GM20431 (cell line): ENCODE measurements around the gene AP3B1.

Experiments used
- in situ Hi-C: fragments of 300-500 bp; cut with MseI, MboI; formaldehyde crosslinking; loops from one replicate; pipeline ENCODE4 v1.15.0; 2020; ENCODE audit warnings: low sequenced_read_pairs; ENCODE audit not compliant: unreplicated experiment

AP3B1 gene

DNA sequence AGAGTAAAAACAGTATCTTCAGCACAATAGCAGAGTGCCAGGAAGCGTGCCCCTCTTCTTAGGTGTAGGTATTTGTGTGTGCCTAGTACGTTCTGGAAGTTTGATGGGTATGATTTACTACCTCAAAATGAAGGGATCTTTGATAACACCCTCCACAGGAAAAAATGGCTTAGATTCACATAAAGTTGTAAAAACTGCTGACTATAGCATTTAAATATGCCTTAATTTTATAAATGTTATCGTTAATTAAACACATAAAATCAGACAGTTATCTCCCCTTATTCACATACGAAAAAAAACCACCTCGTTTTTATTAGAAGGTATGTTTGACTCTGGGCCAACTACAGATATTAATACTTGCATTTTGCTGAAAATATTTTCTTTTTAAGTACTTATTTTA is 274.8 kb downstream of the AP3B1 start:
- in situ Hi-C loops = no loop called here

DNA sequence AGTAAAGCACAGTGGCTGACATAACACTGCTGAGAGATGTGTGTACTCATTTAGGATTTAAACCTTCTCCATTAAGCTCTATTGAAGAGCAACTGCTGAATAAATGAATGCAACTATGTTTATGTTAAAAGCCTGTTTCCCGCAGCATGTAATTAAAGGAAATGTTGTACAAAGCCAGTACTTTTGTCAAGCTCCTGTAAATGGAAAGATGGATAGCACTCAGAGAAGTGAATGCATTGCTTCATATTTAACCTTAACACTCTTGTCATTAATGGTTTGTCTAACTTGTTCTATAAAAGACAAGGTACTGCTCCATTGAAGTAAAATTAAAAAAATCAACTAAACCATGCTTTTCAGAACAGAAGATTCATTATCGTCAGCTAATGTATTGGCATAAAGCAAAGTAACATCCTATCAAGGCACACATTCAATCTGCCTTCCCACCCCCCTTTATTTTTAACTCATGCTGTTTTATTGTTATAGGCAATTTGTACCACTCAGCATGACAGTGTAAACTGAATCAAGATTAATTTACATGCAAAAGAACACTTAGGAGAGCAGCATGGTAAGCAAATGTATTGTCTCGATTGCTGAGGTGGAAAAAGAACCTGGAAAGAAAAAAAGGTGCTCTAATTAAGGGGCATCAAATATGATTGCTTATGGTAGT is 277.5 kb downstream of the AP3B1 start:
- in situ Hi-C loops = no loop called here

DNA sequence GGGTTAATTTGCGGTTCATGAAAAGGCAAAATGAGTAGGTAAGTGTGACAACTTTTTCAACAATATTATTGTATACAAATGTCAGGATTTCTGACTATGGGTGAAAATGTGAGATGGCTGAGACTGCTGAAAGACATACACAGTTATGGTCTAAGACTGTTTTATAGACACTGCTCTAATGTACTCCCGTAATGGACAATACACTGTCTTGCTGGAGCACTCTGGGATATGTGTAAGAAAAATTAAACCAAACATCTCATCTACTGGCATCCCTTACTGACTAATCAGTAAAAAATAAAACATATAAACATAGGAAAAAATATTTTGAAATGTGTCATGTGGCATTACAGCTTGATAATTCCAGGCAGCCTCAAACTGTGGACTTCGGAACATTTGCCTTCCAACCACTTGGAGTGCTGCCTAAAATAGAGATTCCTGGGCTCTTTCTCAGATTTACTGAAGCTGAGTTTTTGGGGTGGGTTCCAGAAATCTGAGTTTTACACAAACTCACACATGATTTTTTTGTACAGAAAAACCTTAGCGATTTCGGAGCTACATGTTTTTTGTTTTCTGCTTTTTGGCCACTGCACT is 284.5 kb downstream of the AP3B1 start:
- in situ Hi-C loops = no loop called here

DNA sequence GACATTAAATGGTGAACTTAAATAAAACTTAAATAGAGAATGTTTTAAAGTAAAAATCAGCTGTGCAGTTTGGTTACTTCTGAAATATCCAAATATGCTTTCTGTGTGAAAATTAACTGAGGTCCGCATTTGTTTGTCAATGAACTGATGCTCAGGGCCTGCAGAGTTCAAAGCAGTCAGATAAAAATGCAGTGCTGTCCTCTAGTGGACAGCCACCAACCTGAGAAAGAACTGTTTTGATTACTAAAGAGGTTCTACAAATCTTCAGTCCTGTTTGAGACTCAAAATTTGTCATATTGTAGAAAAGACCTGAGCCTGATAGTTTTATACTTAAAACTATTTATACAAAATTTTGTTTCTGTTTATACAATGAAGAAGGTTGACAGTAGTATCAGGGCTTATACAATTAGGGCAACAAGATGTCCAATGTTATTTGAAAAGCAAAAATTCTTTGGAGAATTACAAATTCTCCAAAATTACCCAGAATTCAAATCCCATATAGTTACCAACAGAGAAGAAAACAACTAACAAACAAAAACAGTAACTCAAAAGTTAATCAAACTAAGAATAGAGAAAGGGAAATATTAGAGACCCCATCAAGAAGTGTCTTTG is 286.0 kb downstream of the AP3B1 start:
- in situ Hi-C loops = no loop called here

DNA sequence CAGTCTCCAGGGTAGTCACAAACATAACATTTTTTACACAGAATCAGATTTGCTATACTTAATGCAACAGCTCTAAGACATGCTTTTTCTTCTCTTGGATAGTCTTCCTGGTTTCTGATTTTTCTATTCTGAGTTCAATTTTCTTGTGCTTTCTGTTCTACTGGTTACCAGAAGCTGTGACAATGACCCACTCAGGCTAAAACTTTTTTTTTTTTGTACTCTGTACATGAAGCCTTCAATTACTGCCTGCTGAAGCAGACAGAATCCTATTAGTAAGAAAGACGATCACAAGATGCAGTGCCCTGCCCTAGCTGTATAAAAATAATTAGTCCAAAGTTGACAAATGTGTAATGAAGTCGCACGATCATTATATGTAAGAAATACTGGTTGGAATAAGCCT is 287.3 kb downstream of the AP3B1 start:
- in situ Hi-C loops = no loop called here

DNA sequence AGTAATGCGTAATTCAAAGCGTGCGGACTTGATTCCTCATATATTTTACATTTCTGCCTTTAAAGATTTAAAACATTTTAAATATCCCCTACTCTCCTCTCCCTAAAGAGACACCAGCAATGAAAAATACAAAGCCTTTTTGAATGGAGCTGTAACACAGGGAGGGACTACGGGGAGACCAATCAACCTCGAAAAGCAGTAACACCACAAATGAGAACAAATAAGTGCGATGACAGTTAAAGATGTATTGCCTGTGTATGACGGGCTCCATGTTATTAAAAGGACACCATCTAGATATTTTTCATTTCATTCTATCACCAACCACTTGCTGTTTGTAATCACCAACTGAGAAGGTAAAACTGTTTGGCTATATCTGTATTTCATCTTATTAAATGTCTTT is 288.0 kb downstream of the AP3B1 start:
- in situ Hi-C loops = no loop called here

DNA sequence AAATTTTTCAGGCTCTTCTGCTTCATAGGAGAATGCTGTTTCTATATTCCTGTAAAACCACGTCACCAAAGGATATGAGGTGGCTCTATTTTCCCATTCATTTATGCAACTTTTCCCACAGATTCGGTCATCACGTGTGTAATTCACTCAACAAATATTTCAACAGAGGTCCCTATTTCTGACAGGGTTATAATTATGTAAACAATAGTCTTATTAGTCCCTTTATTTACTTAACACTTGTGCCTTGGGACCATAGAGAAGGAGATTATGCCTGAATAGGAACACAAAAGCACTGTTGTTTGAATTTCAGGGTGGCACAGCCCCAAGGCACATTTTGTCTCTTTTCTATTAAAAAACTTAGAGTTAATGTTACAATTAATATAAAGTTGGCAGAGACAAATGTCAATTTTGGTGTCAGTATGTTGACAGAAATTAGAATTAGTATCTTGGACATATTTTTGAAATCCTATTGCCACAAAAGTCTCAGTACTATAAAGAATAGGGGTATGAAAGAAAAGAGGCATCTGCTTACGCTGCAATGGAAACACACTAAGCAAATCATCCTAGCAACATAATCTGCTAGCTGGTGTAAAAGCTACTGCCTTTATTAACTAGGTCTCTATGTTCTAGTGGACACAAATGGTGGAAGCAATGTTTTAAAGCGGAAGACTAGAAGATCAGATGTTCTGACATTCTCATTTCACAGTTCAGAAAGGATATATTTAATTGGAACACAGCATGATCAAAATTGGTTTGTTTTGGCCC is 289.3 kb downstream of the AP3B1 start:
- in situ Hi-C loops = no loop called here

DNA sequence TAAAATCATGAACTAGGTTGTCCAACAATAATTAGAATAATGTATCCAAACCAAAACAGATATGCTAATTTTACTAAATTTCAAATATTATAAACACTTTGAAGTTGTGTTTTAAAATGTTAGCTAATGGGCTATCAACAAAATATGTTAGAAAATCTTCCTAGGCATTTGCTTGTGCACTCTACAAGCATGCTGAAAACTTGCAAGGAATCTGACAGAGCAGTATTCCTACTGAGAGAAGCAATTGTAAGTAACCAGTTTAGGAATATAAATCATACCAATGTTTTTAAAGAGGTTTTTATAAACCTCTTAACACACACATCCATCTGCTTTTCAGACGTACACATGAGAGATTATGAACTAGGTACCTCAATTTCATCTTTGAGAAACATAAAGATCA is 289.9 kb downstream of the AP3B1 start:
- in situ Hi-C loops = no loop called here

DNA sequence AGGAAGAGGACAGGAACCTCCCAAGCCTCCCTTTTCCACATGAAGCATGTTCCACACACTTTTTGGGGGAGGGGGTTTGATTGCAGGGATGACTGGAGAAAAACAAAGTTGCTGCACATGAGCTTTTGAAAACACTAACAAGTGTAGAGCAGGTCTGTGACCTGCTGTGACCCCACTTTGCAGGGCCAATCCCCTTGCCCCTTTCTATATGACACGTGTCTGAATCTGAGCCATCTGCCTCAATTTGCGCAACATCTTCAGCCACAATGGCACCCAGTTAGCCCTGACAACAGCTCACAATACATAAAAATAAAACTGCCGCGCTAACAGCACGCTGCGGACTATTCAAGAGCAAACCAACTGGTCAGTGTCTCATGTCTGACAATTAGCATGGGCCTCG is 290.6 kb downstream of the AP3B1 start:
- in situ Hi-C loops = no loop called here

DNA sequence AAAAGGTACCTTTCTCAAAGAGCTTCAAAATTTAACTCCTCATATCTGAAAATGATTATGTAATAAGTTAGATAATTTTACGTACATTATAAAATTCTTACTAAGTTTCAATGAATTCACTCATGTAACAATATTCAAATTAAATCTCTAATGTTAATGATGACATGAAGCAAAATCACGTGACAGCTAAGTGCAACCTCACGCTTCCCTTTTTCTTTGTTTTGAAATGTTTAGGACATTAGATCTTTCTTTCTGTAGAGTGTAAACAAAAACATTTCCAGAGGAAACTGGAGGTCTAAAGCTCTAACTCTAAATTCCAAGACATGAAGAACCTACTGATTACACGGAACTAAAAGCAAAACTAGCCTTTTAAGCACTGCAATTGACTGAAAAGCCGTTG is 291.0 kb downstream of the AP3B1 start:
- in situ Hi-C loops = no loop called here

DNA sequence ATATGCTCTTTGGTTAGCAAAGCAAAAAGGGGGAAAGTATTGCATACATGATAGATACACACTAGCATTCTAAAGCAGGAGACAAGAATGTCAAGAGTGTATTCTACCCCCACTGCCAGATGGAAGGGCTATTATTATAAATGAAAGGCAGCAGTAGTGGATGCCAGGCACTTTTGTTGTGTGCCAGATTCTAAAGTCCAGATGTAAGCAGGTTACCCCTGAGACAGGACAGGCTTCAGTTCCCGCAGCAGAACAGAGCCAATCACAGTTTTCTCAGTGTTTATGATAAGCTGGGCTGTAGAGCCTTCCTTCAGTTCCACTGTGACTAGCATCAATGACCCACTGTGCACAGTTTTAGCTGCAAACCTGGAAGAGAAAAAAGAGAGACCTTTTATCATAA is 291.8 kb downstream of the AP3B1 start:
- in situ Hi-C loops = no loop called here

DNA sequence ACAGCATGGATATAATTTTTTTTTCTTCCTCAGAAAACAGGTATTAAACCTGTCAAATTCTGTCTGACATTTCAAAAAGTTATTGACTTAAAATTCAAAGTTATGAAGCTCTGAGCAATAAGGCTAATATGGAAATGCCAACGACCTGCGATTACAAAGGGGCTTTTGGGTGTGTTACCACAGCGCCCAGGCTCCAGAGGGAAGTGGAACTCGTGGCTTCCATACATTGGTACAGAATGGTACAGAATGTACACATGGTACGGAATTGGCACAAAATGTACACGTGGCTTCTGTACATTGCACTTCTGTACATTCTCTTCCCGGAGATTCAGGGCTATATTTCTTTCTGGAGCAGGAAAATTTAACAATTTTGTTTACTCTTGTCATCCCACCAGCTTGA is 293.3 kb downstream of the AP3B1 start:
- in situ Hi-C loops = no loop called here

DNA sequence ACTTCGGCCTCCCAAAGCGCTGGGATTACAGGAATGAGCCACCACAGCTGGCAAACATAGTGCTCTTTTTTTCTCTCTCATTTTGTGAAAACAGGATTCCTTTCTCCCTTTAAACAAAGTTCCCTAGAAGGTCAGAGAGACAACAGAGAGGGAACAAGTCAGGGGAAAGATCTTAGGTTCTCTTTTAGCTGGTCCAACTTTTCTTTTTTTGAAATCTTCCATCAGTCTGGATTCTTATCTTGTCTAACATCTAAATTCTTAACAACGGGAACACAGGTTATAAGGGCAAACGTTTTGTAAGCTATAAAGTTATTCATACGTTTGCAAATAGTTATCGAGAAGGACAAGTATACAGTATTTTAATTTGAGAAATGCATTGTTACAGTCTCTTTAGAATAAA is 294.3 kb downstream of the AP3B1 start:
- in situ Hi-C loops = no loop called here

DNA sequence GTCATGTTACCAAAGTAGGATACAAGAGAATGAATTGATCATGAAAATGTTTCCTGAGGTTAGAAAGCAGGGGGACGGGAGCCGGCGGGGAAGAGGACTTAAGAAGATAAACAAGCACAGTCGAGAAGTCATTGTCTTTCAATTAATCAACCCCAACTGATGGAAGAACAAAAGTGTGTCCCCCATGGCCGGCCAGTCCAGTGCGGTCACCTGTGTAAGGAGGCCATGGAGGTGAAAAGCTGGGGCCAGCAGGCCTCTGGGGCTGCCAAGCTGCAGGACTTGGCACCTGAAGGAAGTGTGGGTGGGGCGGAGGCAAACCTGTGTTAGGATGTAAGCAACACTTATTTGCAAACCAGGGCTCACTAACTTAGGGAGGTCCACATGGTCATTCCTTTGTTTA is 295.1 kb downstream of the AP3B1 start:
- in situ Hi-C loops = no loop called here

DNA sequence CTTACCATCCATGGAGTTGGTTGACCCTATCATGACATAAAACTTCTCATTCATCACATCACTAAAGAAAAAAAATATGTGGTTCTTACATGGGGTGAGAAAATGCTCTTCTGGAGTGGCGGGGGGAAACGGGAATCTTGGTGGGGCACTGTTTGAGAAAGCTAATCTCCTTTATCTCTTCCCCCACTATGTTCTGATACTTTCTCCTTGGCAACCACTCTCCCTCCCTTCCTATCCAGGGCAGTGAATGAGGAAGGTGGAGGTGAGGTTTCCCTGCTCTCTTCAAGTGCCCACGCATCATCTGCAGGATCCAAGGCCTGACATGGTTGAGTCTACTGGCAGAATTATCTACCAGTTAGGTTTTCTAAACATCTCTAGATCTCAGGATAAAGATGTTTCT is 297.6 kb downstream of the AP3B1 start:
- in situ Hi-C loops = no loop called here

DNA sequence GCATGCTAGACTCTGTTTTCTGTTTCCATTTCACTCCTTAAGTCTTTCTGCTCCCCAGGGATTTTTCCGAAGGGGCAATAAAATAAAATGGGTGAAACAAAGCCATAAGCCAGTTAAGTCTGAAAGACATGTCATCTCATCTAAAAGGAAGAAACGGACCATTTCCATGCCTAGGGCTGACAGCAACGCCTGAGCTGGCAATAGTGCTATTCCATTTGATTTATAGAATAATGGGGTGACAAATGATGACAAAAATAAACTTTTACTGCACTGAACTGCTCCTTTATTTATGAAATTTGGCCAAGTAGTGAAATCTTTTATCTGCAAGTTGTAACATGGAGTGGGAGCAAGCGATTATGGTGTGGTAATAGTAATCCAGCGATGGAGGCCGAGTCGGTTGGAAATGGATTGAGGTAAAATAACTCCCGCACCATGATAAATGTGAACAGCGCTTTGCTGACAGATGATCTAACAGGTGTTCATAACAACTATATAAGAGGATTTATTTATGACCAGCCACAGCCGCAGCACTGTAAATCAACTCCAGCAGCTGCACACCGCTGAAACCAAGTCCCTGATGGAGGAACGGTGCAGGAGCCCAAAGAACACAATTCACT is 298.6 kb downstream of the AP3B1 start:
- in situ Hi-C loops = no loop called here

DNA sequence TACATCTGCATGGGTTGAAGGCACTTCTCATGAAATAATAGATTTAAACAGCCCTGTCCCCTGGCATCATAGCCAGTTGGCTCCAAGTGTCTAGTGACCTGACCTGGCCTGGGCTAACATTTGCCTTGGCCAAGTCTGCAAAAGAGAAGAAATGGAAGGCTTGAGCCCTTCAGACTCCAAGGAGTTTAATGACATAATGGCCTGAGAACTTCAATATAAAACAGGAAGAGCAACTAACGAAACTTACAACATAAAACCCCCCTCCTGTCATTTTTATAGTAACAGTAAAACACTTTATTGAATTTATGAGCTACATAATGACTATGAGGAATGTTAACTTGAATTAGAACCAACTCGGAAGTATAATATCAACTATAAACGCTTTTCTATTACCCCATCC is 299.6 kb downstream of the AP3B1 start:
- in situ Hi-C loops = no loop called here

DNA sequence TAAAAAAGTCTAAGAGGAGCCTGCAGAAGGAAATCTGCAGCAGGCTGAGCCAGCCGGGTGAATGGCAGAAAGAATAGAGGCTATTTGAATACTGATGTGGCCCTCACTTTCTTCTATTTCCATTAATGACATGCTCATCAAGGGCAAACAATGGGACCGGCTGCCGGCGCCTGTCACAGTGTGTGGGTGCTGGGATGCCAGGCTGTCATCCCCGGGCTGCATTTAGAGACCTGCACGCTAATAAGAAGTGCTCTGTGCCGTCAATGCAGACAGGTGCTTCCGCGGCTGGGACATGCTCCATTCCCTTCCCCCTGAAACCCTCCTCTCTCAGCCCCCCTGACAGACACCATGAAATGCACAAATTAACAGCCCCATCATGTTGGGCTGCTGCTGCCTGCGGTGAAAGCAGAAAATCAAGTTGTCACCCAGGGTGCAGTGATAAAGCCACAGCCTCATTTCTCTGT is 300.6 kb downstream of the AP3B1 start:
- in situ Hi-C loops = no loop called here

DNA sequence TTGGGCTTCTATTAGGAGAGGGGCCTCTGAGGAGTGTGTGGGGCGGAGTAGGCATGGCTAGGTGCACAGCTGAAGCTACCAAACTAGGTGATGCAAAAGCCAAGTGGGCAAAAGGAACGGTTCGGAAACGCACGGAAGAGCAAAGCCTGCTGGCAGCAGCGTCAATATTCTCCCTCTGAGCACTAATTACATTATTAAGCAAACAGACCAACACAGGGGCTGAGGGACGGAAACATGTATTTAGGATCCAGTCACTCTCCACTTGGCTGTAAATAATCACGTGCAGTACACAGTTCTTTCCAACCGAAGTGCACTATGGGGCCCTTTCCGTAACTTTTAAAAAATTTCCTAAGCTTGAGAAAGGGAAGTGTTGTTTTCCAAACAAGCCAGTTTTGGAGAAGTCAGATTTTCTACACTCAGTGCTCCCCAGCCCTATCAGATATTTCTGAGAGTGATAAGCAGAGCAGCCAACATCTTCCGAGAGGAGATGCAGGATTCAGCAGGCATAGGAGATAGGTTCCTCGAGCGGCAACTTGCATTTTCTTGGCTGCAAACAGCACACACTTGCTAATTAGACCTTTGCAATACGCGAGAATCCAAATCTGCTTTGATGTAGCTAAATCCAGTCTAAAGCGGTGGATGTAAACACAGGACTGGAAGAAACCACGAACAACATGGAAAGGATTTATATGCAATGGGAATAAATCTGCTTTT is 301.2 kb downstream of the AP3B1 start:
- in situ Hi-C loops = no loop called here

DNA sequence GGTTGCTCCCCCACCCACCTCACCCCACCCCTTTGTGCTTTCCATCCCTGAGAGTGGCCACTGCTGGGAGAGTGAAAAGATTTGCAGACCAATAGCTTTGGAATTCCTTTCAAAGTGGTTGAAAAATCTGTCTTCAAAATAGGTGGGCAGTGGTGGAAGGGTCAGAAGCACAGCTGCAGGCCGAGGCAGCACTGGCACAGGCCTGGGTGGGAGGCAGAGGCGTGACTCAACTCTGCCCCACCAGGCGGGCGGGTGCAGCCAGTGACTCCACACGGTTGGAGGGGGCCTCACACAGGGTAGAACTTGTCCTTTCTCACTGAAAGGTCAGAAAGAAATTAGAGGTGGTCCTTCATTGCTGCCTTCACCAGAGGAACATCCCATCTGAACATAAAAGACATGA is 303.4 kb downstream of the AP3B1 start:
- in situ Hi-C loops = no loop called here
